Measurements from ENCODE around the gene DFFB.

DFFB gene

GRCh38 chr1:3930301-3931006, 73.2 kb downstream of the DFFB start:
- DNase-seq: no peak

- no peak for DNase-seq
Measured at GRCh38 chr1:3931007-3931912, 74.0 kb downstream of the DFFB start.

- DNase-seq: no peak
Measured at GRCh38 chr1:3932156-3932919, 75.1 kb downstream of the DFFB start.
